Keratinocyte (primary cell): Measurements from ENCODE around the gene DHRSX.
"Not testable (repeated sequence)": the region's sequence is repeated elsewhere in the genome, so short reads cannot be mapped to it uniquely, and the experiment has no call there.

Source experiments
- CTCF ChIP-seq, 3 experiments: IDR thresholded peaks in 1 of 3; conservative IDR thresholded peaks in 1 of 3; optimal IDR thresholded peaks in 1 of 3; 2 replicates in 2 of 3; 3 replicates in 1 of 3; pipeline versions ENCODE3 to v1.5.1; 2011; ENCODE audit warnings: low read length in 3 of 3, mild to moderate bottlenecking in 3 of 3, moderate library complexity in 2 of 3, control low read depth in 1 of 3, inconsistent platforms in 1 of 3; ENCODE audit not compliant: insufficient read depth in 2 of 3; ENCODE audit errors: extremely low read depth in 1 of 3
- EZH2 ChIP-seq: IDR thresholded peaks from one replicate; pipeline ENCODE4 v1.6.1; 2012; ENCODE audit warnings: inconsistent platforms, mild to moderate bottlenecking, low read length, moderate library complexity

- TF ChIP-seq CTCF (optimal IDR thresholded peaks at IDR 0.05 in 1 of 3, IDR thresholded peaks at IDR 0.05 in 1 of 3, conservative IDR thresholded peaks at IDR 0.05 in 1 of 3; ENCODE audit: extremely low read depth in 1 of 3, insufficient read depth in 2 of 3, low read length in 3 of 3); EZH2: not testable (repeated sequence)
Observed at GRCh38 chrX:2469852-2470251, 30.9 kb downstream of the DHRSX start.
